HL-60/S4 (cell line): ENCODE data around the gene POLR1A.

Experiments used
- in situ Hi-C: fragments of 300-500 bp; cut with MboI; formaldehyde crosslinking; loops from 2 replicates; pipeline ENCODE4 v1.14.3; 2022; ENCODE audit warnings: low sequenced_read_pairs

POLR1A gene

GRCh38 chr2:85986121-85986520 is 119.6 kb downstream of the POLR1A start:
- in situ Hi-C loops = no loop called here

DNA sequence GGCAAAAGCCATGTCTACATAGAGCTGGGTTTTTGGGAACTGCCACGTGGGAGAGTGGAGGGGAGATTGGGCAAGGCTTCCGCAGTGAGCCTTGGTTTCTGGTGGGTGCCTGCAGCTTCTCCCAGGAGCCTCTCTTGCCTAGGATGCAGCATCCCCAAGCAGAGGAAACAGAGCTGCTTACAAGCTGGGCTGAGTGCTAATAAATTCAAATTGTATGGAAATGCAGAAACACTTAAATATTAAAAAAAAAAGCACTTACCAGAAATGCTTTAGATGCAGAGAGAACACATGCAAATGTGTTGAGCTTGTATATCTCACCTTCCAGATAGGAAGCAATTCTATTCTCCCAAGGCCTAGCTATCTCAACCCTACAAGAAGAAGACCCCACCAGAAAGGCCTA is 120.9 kb downstream of the POLR1A start:
- in situ Hi-C loops = no loop called here

- in situ Hi-C loops = no loop called here
Observed at GRCh38 chr2:85983766-85984165, 121.9 kb downstream of the POLR1A start.

DNA sequence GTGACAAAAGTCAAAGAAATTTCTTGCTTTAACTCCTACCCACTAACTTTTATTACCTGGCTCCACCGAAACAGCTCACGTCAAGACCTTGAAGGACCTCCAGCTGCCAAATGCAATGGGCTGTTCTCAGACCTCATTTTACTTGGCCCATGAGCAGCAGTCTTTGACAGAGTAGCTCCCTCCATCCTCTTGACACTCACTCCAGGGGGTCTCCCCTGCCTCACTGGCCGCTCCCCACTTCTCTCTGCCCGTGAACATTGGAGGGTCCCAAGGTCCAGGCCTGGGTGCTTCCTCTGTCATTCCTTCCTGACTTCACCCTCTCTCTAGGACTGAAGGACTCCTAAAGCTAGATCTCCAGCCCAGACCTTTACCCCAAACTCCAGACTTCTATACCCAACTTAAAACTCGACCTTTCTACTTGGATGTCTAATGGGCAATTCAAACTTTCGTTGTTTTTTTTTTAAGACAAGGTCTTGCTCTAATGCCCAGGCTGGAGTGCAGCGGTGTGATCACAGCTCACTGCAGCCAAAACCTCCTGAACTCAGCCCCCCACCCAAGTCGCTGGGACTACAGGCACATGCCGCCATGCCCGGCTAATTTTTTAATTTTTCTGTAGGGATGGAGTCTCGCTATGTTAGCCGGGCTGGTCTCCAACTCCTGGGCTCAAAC is 124.0 kb downstream of the POLR1A start:
- in situ Hi-C loops = no loop called here

DNA sequence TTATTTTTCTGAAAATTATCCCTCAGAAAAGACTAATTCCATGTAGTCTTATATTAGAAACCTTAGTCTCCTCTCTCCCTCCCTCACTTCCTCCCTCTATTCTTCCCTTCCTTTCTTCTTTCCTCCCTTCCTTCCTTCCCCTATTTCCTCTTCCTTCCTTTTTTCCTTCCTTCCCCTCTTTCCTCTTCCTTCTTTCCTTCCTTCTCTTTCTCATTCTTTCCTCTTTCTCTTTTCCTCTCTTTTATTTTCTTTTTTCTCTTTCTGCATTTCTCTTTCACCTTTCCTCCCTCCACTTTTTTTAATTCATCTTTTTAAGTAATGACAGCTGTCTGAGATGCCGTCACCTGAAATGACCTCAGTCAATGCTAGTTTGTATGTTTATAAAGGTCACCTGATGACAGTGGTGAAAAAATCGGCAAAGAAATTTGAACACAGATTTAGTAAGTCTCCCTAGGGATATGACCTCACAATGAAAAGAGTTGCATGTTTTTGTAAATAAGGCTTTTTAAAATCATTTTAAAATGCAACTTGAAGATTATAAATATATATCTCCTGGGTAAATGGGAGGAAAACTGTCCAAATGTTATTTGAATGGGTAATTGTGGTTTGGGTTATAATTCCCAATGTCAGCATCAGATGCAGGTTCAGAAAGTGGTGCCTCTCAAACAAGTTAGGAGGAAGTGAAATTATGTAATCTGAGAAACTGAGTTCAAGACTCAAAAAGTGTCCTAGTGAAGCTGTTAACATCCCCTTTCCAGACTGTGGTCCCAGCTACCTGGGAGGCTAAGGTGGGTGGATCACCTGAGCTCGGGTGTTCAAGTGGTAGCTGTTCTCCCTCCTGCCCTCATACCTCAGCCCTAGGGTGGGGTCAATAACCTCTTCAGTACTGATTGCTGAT is 126.6 kb downstream of the POLR1A start:
- in situ Hi-C loops = no loop called here

- in situ Hi-C loops = no loop called here
Observed at GRCh38 chr2:85976106-85976920, 129.4 kb downstream of the POLR1A start.

DNA sequence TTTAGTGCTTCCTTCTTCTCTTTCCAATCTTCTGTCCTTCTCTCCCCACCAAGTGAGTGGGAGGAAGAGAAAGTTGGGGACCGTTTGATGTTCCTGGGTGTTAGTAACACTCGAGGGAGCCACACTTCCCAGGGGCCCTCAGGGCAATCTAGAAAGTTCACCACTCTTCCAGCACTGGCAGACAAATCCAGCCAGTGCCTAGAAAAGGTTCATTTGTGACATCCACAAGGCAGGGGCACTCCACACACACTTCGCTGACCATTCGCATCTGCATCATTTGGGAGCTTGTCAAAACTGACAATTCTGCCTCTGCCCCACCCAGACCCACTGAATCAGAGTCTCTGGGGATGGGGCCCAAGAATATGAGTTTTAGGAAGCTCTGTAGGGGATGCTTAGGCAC is 130.1 kb downstream of the POLR1A start:
- in situ Hi-C loops = no loop called here

- in situ Hi-C loops = no loop called here
Observed at GRCh38 chr2:85974390-85974789, 131.3 kb downstream of the POLR1A start.

DNA sequence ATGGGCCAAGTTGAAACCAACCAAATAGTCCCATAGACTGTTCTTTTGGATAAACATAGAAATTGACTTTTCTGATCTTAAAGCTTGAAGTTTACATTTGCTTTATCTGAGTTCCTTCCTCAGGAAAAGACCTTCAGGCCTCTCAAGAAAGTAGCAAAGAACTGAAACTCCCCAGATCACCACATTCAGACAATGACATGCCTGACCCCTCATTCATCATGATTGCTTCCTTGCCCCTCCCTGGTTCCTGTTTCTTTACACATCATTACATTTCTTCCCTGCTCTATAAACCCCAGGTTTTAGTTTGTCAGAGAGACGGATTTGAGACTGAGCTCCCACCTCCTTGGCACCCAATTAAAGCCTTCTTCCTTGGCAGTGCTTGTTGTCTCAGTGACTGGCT is 133.3 kb downstream of the POLR1A start:
- in situ Hi-C loops = no loop called here

- in situ Hi-C loops = no loop called here
Observed at GRCh38 chr2:85971366-85971765, 134.3 kb downstream of the POLR1A start.
